Measurements from ENCODE around the gene MCTP2.

The MCTP2 gene

GRCh38 chr15:94432279-94432678 is 200.9 kb downstream of the MCTP2 start:
- ChIA-PET POLR2A (no interaction called here), CTCF (no interaction called here)
- no peak for TF ChIP-seq CTCF (IDR thresholded peaks at IDR 0.05; ENCODE audit: insufficient read depth, low read length, missing control alignments)

DNA sequence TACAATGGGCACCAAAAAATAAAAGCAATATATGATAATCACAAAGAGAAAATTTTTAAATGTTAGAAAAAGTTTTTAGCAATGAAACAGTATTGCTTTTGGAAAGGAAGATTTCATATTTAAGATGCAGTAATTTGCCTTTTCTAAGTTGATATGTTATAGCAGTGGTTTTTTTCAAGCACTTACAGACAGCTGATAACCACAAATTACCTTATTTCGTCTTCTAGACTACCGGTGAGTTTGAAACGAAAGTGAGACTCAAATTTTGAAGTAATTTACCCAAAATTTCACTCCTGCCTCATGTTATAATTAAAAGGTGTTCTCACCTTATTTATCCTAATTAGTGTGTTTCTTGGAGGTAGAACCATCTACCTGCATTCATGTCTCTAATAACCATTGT is 207.8 kb downstream of the MCTP2 start:
- TF ChIP-seq CTCF (IDR thresholded peaks at IDR 0.05; ENCODE audit: insufficient read depth, low read length, missing control alignments): no peak
- ChIA-PET POLR2A (no interaction called here), CTCF (no interaction called here)
- H3K4me3 ChIP-seq (ENCODE audit: low read depth, low read length): no peak overlapping the region
- DNase-seq (ENCODE audit: low read depth, low spot score): no peak

More at GRCh38 chr15:94432279-94432678, 200.9 kb downstream of the MCTP2 start:
- no peak for DNase-seq (ENCODE audit: low read depth, low spot score)
- H3K4me3 ChIP-seq (ENCODE audit: low read depth, low read length): no peak overlapping the region

GRCh38 chr15:94441760-94442159 is 210.4 kb downstream of the MCTP2 start:
- no peak for DNase-seq (ENCODE audit: low read depth, low spot score)
- POLR2A ChIA-PET: no interaction called here
- CTCF ChIA-PET: no interaction called here
- no peak for TF ChIP-seq CTCF (IDR thresholded peaks at IDR 0.05; ENCODE audit: insufficient read depth, low read length, missing control alignments)
- H3K4me3 ChIP-seq (ENCODE audit: low read depth, low read length): no peak overlapping the region

DNA sequence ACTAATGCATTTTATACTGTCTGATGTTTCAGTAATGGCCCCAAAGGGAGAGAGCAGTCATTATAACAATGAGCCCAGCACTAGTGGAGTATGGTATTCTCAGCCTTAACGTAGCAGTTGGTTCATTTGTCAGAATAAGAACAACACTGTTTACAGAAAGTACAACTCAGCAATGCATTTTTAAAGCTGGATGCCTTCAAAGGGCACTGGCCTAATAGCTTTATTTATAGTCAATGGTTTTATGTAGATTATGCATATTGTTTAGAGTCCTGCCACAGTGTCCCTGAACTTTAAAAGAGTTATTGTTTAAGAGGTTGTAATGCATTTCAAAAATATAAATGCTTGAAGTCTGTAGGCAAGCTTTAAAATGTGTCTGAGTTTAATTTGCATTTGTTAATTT is 211.1 kb downstream of the MCTP2 start:
- CTCF ChIA-PET: no interaction called here
- H3K4me3 ChIP-seq (ENCODE audit: low read depth, low read length): no peak overlapping the region
- POLR2A ChIA-PET: no interaction called here

GRCh38 chr15:94443186-94443585 is 211.8 kb downstream of the MCTP2 start:
- CTCF ChIA-PET: no interaction called here
- POLR2A ChIA-PET: no interaction called here

More for the DNA sequence above, 211.1 kb downstream of the MCTP2 start:
- DNase-seq (ENCODE audit: low read depth, low spot score): no peak
- TF ChIP-seq CTCF (IDR thresholded peaks at IDR 0.05; ENCODE audit: insufficient read depth, low read length, missing control alignments): no peak

DNA sequence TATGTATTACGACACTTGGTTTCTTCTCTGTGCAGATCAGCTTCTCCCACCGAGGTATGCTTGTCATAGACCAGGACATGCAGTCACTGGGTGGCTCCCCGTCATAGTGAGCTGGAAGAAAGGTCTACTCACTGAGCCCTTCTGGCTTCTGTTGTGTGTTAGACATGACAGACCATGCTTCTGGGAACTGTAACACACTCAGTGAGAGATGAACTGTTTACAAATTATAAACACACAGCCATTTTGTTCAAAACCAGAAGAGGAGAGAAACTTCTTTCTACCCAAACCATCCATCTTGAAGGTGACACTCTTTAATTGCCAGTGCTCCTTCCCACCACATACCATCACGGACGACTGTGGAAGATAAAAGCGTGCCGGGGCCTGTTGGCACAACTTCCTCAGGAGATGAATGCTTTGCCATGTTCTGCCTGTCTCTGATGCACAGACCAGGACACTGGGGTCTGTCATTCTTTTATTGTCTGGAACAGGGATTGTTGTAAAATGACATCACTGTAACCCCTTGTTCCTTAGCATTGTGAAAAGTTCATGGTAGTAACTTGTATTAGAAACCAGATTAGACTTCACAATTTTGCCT is 214.3 kb downstream of the MCTP2 start:
- ChIA-PET CTCF (no interaction called here), POLR2A (no interaction called here)
- no peak overlapping the region for H3K4me3 ChIP-seq (ENCODE audit: low read depth, low read length)
- DNase-seq (ENCODE audit: low read depth, low spot score): no peak
- no peak for TF ChIP-seq CTCF (IDR thresholded peaks at IDR 0.05; ENCODE audit: insufficient read depth, low read length, missing control alignments)

More at GRCh38 chr15:94443186-94443585, 211.8 kb downstream of the MCTP2 start:
- TF ChIP-seq CTCF (IDR thresholded peaks at IDR 0.05; ENCODE audit: insufficient read depth, low read length, missing control alignments): no peak
- H3K4me3 ChIP-seq (ENCODE audit: low read depth, low read length): no peak overlapping the region
- DNase-seq (ENCODE audit: low read depth, low spot score): no peak

Data from AG04449 (cell line).